ENCODE data around the gene HYPK.

DNA sequence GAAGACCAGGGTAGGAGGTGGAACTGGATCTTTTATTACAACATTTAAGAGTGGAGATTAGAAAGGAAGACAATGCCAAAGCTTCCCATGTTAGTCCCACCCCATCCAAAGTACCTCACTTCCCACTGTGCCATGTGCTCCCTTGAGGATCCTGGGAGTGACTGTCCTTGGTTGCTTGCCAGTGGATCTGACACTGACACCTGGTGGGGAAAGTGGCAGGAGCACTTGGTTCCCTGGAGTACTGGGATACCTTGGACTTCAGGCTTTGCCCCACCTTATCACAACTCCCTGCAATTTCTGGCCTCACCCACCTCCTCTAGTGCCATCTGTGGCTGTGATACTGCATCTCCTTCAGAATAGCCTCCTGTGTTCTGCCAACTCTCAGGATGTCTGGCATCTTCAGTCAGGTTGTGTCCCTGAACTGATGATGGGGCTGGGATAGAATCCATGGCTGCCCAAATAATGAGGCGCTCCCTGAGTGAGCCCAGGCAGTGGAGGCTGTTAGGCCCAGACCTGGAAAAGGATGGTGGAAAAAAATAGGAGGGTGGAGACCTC is 24.9 kb upstream of the HYPK start:
- TF ChIP-seq, protein P1, sequence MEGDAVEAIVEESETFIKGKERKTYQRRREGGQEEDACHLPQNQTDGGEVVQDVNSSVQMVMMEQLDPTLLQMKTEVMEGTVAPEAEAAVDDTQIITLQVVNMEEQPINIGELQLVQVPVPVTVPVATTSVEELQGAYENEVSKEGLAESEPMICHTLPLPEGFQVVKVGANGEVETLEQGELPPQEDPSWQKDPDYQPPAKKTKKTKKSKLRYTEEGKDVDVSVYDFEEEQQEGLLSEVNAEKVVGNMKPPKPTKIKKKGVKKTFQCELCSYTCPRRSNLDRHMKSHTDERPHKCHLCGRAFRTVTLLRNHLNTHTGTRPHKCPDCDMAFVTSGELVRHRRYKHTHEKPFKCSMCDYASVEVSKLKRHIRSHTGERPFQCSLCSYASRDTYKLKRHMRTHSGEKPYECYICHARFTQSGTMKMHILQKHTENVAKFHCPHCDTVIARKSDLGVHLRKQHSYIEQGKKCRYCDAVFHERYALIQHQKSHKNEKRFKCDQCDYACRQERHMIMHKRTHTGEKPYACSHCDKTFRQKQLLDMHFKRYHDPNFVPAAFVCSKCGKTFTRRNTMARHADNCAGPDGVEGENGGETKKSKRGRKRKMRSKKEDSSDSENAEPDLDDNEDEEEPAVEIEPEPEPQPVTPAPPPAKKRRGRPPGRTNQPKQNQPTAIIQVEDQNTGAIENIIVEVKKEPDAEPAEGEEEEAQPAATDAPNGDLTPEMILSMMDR (IDR thresholded peaks at IDR 0.05; ENCODE audit: low read depth, low read length, poor library complexity, severe bottlenecking) = peak; percentile 45
- no peak for TF ChIP-seq EZH2phosphoT487 (IDR thresholded peaks at IDR 0.05; ENCODE audit: borderline replicate concordance, low read length)
